ENCODE results near the gene OR6C2.
"Not testable (repeated sequence)": the region's sequence is repeated elsewhere in the genome, so short reads cannot be mapped to it uniquely, and the experiment has no call there.

OR6C2 gene

GRCh38 chr12:55414396-55414823 is 29.5 kb upstream of the OR6C2 start:
- not testable (repeated sequence) for H3K27me3 ChIP-seq (ENCODE audit: insufficient read depth, low read depth); H2AFZ ChIP-seq (ENCODE audit: low read depth); H4K20me1 ChIP-seq (ENCODE audit: insufficient read depth); H3K4me2 ChIP-seq; H3K4me1 ChIP-seq (ENCODE audit: low read depth, poor library complexity, severe bottlenecking); H3K79me2 ChIP-seq (ENCODE audit: insufficient read depth, low read depth); H3K36me3 ChIP-seq (ENCODE audit: insufficient read depth); H3K4me3 ChIP-seq (IDR thresholded peaks at IDR 0.05; ENCODE audit: insufficient read depth, low read depth, low read length); H3K27ac ChIP-seq; H3K9ac ChIP-seq

- H3K4me3 ChIP-seq (IDR thresholded peaks at IDR 0.05; ENCODE audit: insufficient read depth, low read depth, low read length); H3K9ac ChIP-seq; H3K79me2 ChIP-seq (ENCODE audit: insufficient read depth, low read depth); H4K20me1 ChIP-seq (ENCODE audit: insufficient read depth); H3K4me2 ChIP-seq; H3K4me1 ChIP-seq (ENCODE audit: low read depth, poor library complexity, severe bottlenecking); H2AFZ ChIP-seq (ENCODE audit: low read depth); H3K27ac ChIP-seq; H3K36me3 ChIP-seq (ENCODE audit: insufficient read depth); H3K27me3 ChIP-seq (ENCODE audit: insufficient read depth, low read depth): not testable (repeated sequence)
Measured at GRCh38 chr12:55414889-55415288, 29.0 kb upstream of the OR6C2 start.

- H3K79me2 ChIP-seq (ENCODE audit: insufficient read depth, low read depth): no peaks in the 10 kb centered on the region
- H4K20me1 ChIP-seq (ENCODE audit: insufficient read depth): no peaks in the 10 kb centered on the region
- no peak overlapping the region for H3K9ac ChIP-seq
- H3K27ac ChIP-seq: no peak overlapping the region
- TF ChIP-seq CTCF (conservative IDR thresholded peaks at IDR 0.05; ENCODE audit: low read depth, low read length): no peak
- no peak overlapping the region for H3K4me2 ChIP-seq
- H3K36me3 ChIP-seq (ENCODE audit: insufficient read depth): no peaks in the 10 kb centered on the region
- H2AFZ ChIP-seq (ENCODE audit: low read depth): no peak overlapping the region
- no peak overlapping the region for H3K4me3 ChIP-seq (IDR thresholded peaks at IDR 0.05; ENCODE audit: insufficient read depth, low read depth, low read length)
- no peaks in the 10 kb centered on the region for H3K27me3 ChIP-seq (ENCODE audit: insufficient read depth, low read depth)
- no peaks in the 10 kb centered on the region for H3K4me1 ChIP-seq (ENCODE audit: low read depth, poor library complexity, severe bottlenecking)
Measured at GRCh38 chr12:55416961-55417360, 26.9 kb upstream of the OR6C2 start.

GRCh38 chr12:55420307-55420962 is 23.4 kb upstream of the OR6C2 start:
- Histone ChIP-seq H3K79me2 (ENCODE audit: insufficient read depth, low read depth) (no peaks in the 10 kb centered on the region), H3K4me1 (ENCODE audit: low read depth, poor library complexity, severe bottlenecking) (no peaks in the 10 kb centered on the region), H3K9ac (no peak overlapping the region), H3K36me3 (ENCODE audit: insufficient read depth) (no peaks in the 10 kb centered on the region), H3K4me2 (no peak overlapping the region), H4K20me1 (ENCODE audit: insufficient read depth) (no peaks in the 10 kb centered on the region), H3K4me3 (IDR thresholded peaks at IDR 0.05; ENCODE audit: insufficient read depth, low read depth, low read length) (no peak overlapping the region), H2AFZ (ENCODE audit: low read depth) (no peak overlapping the region), H3K27ac (no peak overlapping the region), H3K27me3 (ENCODE audit: insufficient read depth, low read depth) (no peaks in the 10 kb centered on the region)
- TF ChIP-seq CTCF (conservative IDR thresholded peaks at IDR 0.05; ENCODE audit: low read depth, low read length): no peak

- Histone ChIP-seq H3K9ac (no peak within 1 kb of the TSS), H4K20me1 (ENCODE audit: insufficient read depth) (no peaks in the 10 kb centered on the region), H3K36me3 (ENCODE audit: insufficient read depth) (no peaks in the 10 kb centered on the region), H3K4me1 (ENCODE audit: low read depth, poor library complexity, severe bottlenecking) (no peaks in the 10 kb centered on the region), H3K4me3 (IDR thresholded peaks at IDR 0.05; ENCODE audit: insufficient read depth, low read depth, low read length) (no peak within 1 kb of the TSS), H3K4me2 (no peak within 1 kb of the TSS), H3K27me3 (ENCODE audit: insufficient read depth, low read depth) (no peaks in the 10 kb centered on the region), H3K79me2 (ENCODE audit: insufficient read depth, low read depth) (no peaks in the 10 kb centered on the region), H3K27ac (no peak within 1 kb of the TSS), H2AFZ (ENCODE audit: low read depth) (no peak within 1 kb of the TSS)
- no peak for TF ChIP-seq CTCF (conservative IDR thresholded peaks at IDR 0.05; ENCODE audit: low read depth, low read length)
Measured at GRCh38 chr12:55425954-55426353, 17.9 kb upstream of the OR6C2 start, which contains the start of gene OR6C76. OR6C76 (plus strand) TSS chr12:55426254; CDS start chr12:55426254, 0 bp downstream.

Measured in KMS-11 (cell line).